Prostate gland (tissue), 2 donors: Measurements from ENCODE around the gene CDC42BPA. TPM values are rescaled to one million over a fixed set of nuclear protein-coding genes. Genes with fewer than 3 reads are reported as not detected.

ENCODE experiments used
- DNase-seq: peaks from one replicate; pipeline ENCODE4 v3.0.0-alpha.2; 2019; ENCODE audit warnings: low spot score
- H3K27ac ChIP-seq, 2 donors: fragments of 200-600 bp; sonication (generic); 2 replicates each; pipeline ENCODE4 v1.5.1; 2017 to 2019
- H3K27me3 ChIP-seq: fragments of 200-600 bp; sonication (generic); replicated peaks from 2 replicates; pipeline ENCODE4 v1.5.1; 2019; ENCODE audit not compliant: insufficient read depth
- H3K36me3 ChIP-seq, 2 donors: fragments of 200-600 bp; sonication (generic); 1 replicate in 1 of 2; 2 replicates in 1 of 2; pipeline versions ENCODE4 v1.5.1 to v1.8.1; 2017 to 2019
- H3K4me1 ChIP-seq: fragments of 200-600 bp; sonication (generic); replicated peaks from 2 replicates; pipeline ENCODE4 v1.5.1; 2019
- H3K4me3 ChIP-seq, 2 donors: fragments of 200-600 bp; sonication (generic); 2 replicates each; pipeline ENCODE4 v1.5.1; 2017 to 2019
- H3K9me3 ChIP-seq: fragments of 200-600 bp; sonication (generic); 2 replicates; pipeline ENCODE4 v1.5.1; 2017
- POLR2A ChIP-seq: fragments of 450-650 bp; IDR thresholded peaks from one replicate; pipeline ENCODE4 v1.6.1; 2016; ENCODE audit warnings: antibody characterized with exemption, mild to moderate bottlenecking
- POLR2AphosphoS5 ChIP-seq: sonication (generic); formaldehyde crosslinking; IDR thresholded peaks from one replicate; pipeline ENCODE4 v1.6.1; 2017; ENCODE audit warnings: antibody characterized with exemption
- WGBS: methylation state at CpG from one replicate; pipeline ENCODE4 v1.1.5; 2018; 5-methylcytosine and 5-hydroxymethylcytosine counted together
- intact Hi-C: fragments of 100-400 bp; cut with DNase I; formaldehyde crosslinking; loops from one replicate; pipeline ENCODE4 v1.14.2; 2022
- total RNA-seq, 2 donors: library from RNA; depleted of rRNA; stranded (reverse); fragments of >200 nt; gene quantifications; one replicate each; pipeline ENCODE4 v1.1.0, GENCODE V29; 2016
- TF ChIP-seq, protein P1 (sequence below), 4 experiments: fragments of 200-600 bp in 2 of 4; fragments of 450-650 bp in 2 of 4; sonication (generic) in 2 of 4; IDR thresholded peaks; 1 replicate in 3 of 4; 2 replicates in 1 of 4; pipeline ENCODE4 v1.5.1; 2016 to 2019; ENCODE audit warnings: antibody characterized with exemption in 4 of 4, mild to moderate bottlenecking in 2 of 4, moderate library complexity in 2 of 4

The CDC42BPA gene
- total RNA-seq, 2 donors from 2014 or later, result 31.3 to 76.9 TPM

DNA sequence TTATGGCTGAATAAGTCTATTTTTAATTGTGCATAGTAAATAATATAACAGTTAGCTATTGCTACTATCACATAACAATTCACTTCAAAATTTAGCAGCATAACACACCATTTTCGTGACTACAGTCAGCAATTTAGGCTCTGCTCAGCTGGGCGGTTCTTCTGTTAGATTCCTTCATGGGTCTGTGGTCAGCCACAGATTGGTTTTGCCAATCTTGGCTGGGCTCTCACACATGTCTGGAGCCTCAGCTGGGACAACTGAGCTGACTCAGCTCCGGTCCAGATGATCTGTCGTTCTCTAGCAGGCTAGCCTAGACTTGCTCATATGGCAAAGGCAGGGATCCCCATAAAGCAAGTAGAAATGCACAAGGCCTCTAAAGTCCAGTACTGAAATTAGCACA is 15.1 kb upstream of the CDC42BPA start:
- 83% methylated on average over 4 of the region's 4 CpGs for WGBS
- intact Hi-C loops, result no loop called here
- no peaks in the 10 kb centered on the region for H3K27me3 ChIP-seq

DNA sequence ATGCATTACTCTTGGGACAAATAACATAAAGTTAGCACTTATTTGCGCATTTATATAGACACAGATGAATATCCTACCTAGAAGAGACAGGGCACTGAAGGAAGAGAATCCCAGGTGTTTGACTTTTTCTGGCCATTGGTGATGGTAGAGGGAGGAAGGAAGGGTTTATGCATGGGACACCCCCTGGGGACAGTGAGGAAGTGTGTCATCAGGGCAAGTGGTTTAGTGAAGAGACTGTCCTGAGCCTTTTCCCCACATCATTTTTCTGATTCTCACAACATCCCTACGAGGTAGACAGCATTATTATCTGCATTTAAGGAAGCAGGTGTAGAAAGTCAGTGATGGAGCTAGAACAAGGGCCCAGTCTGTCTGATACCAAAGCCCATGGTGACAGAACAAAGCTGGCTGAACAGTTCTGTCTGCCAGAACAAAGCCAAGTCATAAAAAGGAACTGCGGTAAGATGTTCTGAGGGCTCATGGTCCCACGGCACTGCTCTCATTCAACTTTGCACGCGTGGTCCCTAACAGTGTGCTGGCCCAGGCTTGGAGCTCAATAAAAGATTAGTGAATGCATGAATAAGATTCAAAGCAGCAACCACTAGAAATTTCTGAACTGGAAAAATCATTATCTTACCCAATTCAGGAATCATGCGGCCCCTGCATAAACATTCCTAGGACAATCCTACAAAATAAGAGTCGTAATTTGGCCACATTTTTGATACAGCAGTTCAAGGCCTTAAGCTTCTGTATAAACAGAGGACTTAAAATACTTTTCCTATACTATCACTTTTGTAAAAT is 12.2 kb upstream of the CDC42BPA start:
- no peaks in the 10 kb centered on the region for H3K9me3 ChIP-seq
- no peaks in the 10 kb centered on the region for H3K27me3 ChIP-seq
- no peak overlapping the region for H3K4me3 ChIP-seq
- no peaks in the 10 kb centered on the region for H3K4me1 ChIP-seq
- no peak for DNase-seq
- TF ChIP-seq POLR2AphosphoS5 (no peak), POLR2A (no peak)
- TF ChIP-seq, protein P1, sequence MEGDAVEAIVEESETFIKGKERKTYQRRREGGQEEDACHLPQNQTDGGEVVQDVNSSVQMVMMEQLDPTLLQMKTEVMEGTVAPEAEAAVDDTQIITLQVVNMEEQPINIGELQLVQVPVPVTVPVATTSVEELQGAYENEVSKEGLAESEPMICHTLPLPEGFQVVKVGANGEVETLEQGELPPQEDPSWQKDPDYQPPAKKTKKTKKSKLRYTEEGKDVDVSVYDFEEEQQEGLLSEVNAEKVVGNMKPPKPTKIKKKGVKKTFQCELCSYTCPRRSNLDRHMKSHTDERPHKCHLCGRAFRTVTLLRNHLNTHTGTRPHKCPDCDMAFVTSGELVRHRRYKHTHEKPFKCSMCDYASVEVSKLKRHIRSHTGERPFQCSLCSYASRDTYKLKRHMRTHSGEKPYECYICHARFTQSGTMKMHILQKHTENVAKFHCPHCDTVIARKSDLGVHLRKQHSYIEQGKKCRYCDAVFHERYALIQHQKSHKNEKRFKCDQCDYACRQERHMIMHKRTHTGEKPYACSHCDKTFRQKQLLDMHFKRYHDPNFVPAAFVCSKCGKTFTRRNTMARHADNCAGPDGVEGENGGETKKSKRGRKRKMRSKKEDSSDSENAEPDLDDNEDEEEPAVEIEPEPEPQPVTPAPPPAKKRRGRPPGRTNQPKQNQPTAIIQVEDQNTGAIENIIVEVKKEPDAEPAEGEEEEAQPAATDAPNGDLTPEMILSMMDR (IDR thresholded peaks at IDR 0.05), result no peak
- 56% methylated on average over 8 of the region's 8 CpGs for WGBS
- no peak overlapping the region for H3K27ac ChIP-seq
- intact Hi-C loops, result no loop called here
- no peaks in the 10 kb centered on the region for H3K36me3 ChIP-seq

More for the DNA sequence above, 15.1 kb upstream of the CDC42BPA start:
- H3K4me1 ChIP-seq, result no peaks in the 10 kb centered on the region
- H3K4me3 ChIP-seq, result no peak overlapping the region
- no peak for TF ChIP-seq POLR2AphosphoS5
- TF ChIP-seq, protein P1 (IDR thresholded peaks at IDR 0.05), result no peak
- H3K27ac ChIP-seq, result no peak overlapping the region
- H3K36me3 ChIP-seq, result no peaks in the 10 kb centered on the region
- no peak for DNase-seq
- H3K9me3 ChIP-seq, result no peaks in the 10 kb centered on the region

DNA sequence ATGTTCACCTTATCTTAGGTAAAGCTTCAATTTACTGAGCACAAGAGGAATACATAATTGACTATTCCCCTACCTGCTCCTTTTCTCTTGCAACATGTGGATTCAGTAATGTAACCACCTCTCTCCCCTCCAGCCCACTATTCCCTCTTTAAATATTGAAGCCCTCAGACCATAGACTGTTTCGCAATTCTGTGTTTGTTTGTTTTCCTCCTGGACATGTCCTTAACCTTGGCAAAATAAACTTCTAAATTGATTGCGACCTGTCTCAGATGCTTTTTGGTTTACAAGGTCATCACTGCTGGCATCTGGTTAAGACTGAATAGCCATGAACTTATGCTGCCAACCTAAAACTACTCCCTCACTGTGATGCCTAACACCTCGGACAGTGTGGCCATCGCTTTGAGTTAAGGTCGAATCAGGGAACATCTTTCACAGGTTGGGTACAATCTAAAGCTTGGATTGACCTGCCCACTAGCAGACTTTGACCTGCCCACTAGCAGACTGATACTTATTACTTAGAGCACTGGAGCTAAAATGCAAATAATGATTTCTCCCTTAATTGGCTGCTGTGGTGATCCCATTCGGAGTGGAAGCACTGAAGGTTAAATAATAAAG is 10.2 kb upstream of the CDC42BPA start:
- TF ChIP-seq, protein P1 (IDR thresholded peaks at IDR 0.05), result no peak
- TF ChIP-seq POLR2A (no peak), POLR2AphosphoS5 (no peak)
- no peak for DNase-seq
- Histone ChIP-seq H3K36me3 (no peaks in the 10 kb centered on the region), H3K27me3 (no peaks in the 10 kb centered on the region), H3K4me3 (no peak overlapping the region), H3K9me3 (no peaks in the 10 kb centered on the region), H3K4me1 (no peaks in the 10 kb centered on the region), H3K27ac (no peak overlapping the region)
- intact Hi-C loops, result no loop called here
- WGBS, result 78% methylated on average over 6 of the region's 6 CpGs

DNA sequence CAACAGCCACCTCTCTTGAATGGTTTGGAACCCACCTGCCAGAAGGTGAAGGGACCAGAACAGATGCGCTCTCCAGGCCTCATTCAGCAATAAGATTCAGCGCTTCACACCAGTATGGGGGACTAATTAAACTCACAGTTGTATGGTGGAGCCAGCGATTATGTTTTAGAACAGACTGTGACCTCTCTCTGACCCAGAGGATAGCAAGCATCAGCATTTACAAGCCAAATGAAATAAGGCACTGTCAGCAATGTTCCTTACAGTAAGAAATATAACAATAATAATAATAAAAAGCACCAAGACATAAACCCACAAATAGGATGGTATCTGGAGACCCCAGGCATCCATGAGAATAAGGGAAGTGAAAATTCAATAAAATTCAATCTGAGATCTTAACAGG is 6.9 kb upstream of the CDC42BPA start:
- no peak for DNase-seq
- Histone ChIP-seq H3K27ac (no peak overlapping the region), H3K27me3 (no peaks in the 10 kb centered on the region), H3K4me1 (no peaks in the 10 kb centered on the region), H3K4me3 (no peak overlapping the region), H3K36me3 (no peaks in the 10 kb centered on the region), H3K9me3 (no peaks in the 10 kb centered on the region)
- TF ChIP-seq, protein P1 (IDR thresholded peaks at IDR 0.05), result no peak
- TF ChIP-seq POLR2A (no peak), POLR2AphosphoS5 (no peak)
- 67% methylated on average over 3 of the region's 3 CpGs for WGBS
- intact Hi-C loops, result no loop called here

DNA sequence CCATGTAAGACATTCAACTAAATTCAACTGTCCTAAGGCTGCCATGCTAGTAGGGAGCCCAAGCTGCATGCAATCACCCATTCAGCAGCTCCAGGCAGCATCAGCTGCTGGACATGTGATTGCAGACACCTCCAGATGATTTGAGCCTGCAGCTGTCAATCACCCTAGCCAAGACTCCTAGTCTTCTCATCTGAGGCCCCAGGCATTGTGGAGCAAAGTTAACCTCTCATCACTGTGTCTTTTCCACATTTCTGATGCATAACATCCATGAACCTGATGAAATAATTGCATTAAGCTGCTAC is 5.6 kb upstream of the CDC42BPA start:
- TF ChIP-seq POLR2AphosphoS5 (no peak), POLR2A (no peak)
- TF ChIP-seq, protein P1 (IDR thresholded peaks at IDR 0.05), result no peak
- DNase-seq, result no peak
- Histone ChIP-seq H3K36me3 (no peaks in the 10 kb centered on the region), H3K27ac (no peak overlapping the region), H3K4me1 (no peaks in the 10 kb centered on the region), H3K27me3 (no peaks in the 10 kb centered on the region), H3K4me3 (no peak overlapping the region), H3K9me3 (no peaks in the 10 kb centered on the region)
- intact Hi-C loops, result no loop called here
